ENCODE results near the gene UPK3B. TPM values are rescaled to one million over a fixed set of nuclear protein-coding genes. Genes with fewer than 3 reads are reported as not detected.

Gene UPK3B
- total and polyA plus RNA-seq, 2 of the 13 experiments (the other 11 are each of a cell fraction or from before 2014, with no cell fraction given): not detected

GRCh38 chr7:76512941-76513816, 2.8 kb downstream of the UPK3B start (continued):
- TF ChIP-seq TIGD3 (CRISPR knock-in tag; IDR thresholded peaks at IDR 0.05; ENCODE audit: borderline replicate concordance): no peak
- TF ChIP-seq ZNF816 (CRISPR knock-in tag; IDR thresholded peaks at IDR 0.05; ENCODE audit: borderline replicate concordance): no peak
- TF ChIP-seq NCOA2 (CRISPR knock-in tag; IDR thresholded peaks at IDR 0.05): no peak
- TF ChIP-seq ZNF569 (CRISPR knock-in tag; IDR thresholded peaks at IDR 0.05; ENCODE audit: borderline replicate concordance): no peak
- 0 out of 2 replicates have a peak, but pooled peaks have one; percentile 27 for TF ChIP-seq MEF2D (CRISPR knock-in tag; IDR thresholded peaks at IDR 0.05)
- peak; percentile 55 for TF ChIP-seq CTCF (CRISPR knock-in tag; IDR thresholded peaks at IDR 0.05)
- TF ChIP-seq POLR2AphosphoS5 (IDR thresholded peaks at IDR 0.05; ENCODE audit: low read depth, low read length): no peak
- no peak for TF ChIP-seq RBM22 (optimal IDR thresholded peaks at IDR 0.05; ENCODE audit: low read length)
- TF ChIP-seq NR2F1 (CRISPR knock-in tag; IDR thresholded peaks at IDR 0.05): peak; percentile 60 to 88; a peak in 3 of 4 replicates
- TF ChIP-seq RERE (CRISPR knock-in tag; IDR thresholded peaks at IDR 0.05; ENCODE audit: low read depth): no peak
- TF ChIP-seq TRIM24 (CRISPR knock-in tag; IDR thresholded peaks at IDR 0.05): no peak
- no peak for TF ChIP-seq GFI1 (CRISPR knock-in tag; IDR thresholded peaks at IDR 0.05; ENCODE audit: borderline replicate concordance)
- TF ChIP-seq SMYD3 (CRISPR knock-in tag; IDR thresholded peaks at IDR 0.05): no peak
- no peak for TF ChIP-seq ZFP62 (CRISPR knock-in tag; IDR thresholded peaks at IDR 0.05)
- TF ChIP-seq ZNF414 (CRISPR knock-in tag; IDR thresholded peaks at IDR 0.05): no peak
- TF ChIP-seq ZBTB34 (CRISPR knock-in tag; IDR thresholded peaks at IDR 0.05): no peak
- TF ChIP-seq ZNF615 (CRISPR knock-in tag; IDR thresholded peaks at IDR 0.05; ENCODE audit: borderline replicate concordance): no peak
- TF ChIP-seq ZNF841 (CRISPR knock-in tag; IDR thresholded peaks at IDR 0.05; ENCODE audit: borderline replicate concordance): no peak

Data from HepG2 (cell line).